ENCODE measurements around the gene USP6NL. TPM values are rescaled to one million over a fixed set of nuclear protein-coding genes. Genes with fewer than 3 reads are reported as not detected.
A peak's percentile ranks its signal among the peaks of the same experiment; 100 is the strongest.

USP6NL gene
- total RNA-seq, 2 donors from 2014 or later, result 13.5 to 19.3 TPM

DNA sequence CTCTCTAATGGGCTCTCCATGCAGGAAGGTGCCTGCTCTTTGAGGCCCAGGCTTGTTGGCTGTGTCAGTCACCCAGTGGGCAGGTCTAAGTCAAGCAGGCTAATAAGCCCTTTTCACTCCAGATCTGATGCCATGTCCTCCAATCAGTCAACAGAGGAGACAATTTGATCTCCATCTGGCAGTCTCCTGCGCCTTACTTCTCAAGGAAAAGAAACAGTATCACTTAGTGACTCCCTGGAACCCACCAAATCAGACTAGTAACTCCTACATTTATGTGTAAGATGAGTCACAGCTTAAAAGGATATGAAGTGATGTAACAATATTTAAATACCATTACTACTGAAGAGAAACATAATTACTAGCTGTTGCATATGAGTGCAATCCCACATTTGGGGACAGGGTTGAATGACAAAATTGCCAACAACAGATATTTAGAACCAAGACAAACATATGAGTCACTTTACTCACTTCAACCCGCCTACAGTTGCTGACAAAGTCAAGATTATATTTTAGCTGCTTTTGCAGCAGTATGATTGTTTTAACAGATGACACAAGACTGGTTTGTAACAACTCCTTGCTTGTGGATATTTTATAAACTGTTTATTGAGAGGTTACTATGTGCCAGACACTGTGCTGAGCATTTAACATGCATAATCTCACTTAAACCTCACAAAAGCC lies 72.1 kb downstream of the USP6NL start:
- Histone ChIP-seq H3K27ac (no peak overlapping the region), H3K36me3 (no peaks in the 10 kb centered on the region), H3K4me3 (no peak overlapping the region), H3K4me1 (no peaks in the 10 kb centered on the region), H3K9me3 (no peaks in the 10 kb centered on the region), H3K9ac (ENCODE audit: low read depth in 2 of 2, low read length in 2 of 2) (no peak overlapping the region), H3K27me3 (no peaks in the 10 kb centered on the region)
- intact Hi-C loops (cut with DNase I), result no loop called here
- DNase-seq, result no peak
- TF ChIP-seq, protein P1, sequence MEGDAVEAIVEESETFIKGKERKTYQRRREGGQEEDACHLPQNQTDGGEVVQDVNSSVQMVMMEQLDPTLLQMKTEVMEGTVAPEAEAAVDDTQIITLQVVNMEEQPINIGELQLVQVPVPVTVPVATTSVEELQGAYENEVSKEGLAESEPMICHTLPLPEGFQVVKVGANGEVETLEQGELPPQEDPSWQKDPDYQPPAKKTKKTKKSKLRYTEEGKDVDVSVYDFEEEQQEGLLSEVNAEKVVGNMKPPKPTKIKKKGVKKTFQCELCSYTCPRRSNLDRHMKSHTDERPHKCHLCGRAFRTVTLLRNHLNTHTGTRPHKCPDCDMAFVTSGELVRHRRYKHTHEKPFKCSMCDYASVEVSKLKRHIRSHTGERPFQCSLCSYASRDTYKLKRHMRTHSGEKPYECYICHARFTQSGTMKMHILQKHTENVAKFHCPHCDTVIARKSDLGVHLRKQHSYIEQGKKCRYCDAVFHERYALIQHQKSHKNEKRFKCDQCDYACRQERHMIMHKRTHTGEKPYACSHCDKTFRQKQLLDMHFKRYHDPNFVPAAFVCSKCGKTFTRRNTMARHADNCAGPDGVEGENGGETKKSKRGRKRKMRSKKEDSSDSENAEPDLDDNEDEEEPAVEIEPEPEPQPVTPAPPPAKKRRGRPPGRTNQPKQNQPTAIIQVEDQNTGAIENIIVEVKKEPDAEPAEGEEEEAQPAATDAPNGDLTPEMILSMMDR (IDR thresholded peaks at IDR 0.05), result no peak

DNA sequence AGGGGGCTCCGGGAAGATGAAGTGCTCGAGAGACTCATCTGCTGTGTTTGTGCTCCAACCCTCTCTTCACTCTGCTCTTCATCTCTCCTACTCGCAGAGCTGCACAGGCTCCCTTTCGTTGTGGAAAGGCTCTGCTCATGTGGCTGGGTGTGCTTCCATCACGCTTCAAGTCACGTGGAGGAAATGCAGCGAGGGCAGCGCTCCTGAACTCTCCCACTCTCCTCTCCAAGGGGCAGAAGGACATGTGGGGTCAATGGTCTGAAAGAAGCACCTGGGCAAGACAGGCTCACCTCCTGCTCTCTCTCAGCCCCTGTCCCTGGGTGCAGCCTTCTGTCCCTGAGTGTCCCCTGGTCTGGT lies 72.6 kb downstream of the USP6NL start:
- H3K4me3 ChIP-seq, result no peak overlapping the region
- intact Hi-C loops (cut with DNase I), result no loop called here
- H3K9ac ChIP-seq (ENCODE audit: low read depth in 2 of 2, low read length in 2 of 2), result no peak overlapping the region
- H3K27ac ChIP-seq, result no peak overlapping the region
- no peaks in the 10 kb centered on the region for H3K27me3 ChIP-seq
- DNase-seq, result no peak
- H3K4me1 ChIP-seq, result no peaks in the 10 kb centered on the region
- no peaks in the 10 kb centered on the region for H3K9me3 ChIP-seq
- no peaks in the 10 kb centered on the region for H3K36me3 ChIP-seq
- TF ChIP-seq, protein P1 (IDR thresholded peaks at IDR 0.05), result no peak

DNA sequence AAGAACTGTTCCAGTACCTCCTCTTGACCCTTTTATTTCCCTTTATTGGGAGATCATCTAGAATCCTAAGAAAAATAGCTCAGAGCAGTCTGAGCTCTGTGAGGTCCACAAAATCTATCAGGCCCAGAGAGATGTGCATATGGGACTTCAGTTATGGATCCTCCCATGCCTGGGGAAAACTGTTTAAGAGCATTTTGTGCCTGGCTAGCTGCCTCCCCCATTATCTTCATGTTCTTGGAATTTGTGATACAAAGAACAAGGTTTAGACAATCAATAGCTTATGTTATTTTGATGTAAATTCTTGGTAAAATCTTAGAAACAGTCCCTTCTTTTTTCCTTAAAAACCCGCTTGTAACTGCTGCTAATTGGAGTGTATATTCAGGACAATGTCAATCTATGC lies 75.2 kb downstream of the USP6NL start:
- no peak overlapping the region for H3K9ac ChIP-seq (ENCODE audit: low read depth in 2 of 2, low read length in 2 of 2)
- intact Hi-C loops (cut with DNase I), result no loop called here
- peaks cover 4% of the 10 kb centered on the region for H3K4me1 ChIP-seq
- H3K36me3 ChIP-seq, result no peaks in the 10 kb centered on the region
- no peak overlapping the region for H3K27ac ChIP-seq
- H3K4me3 ChIP-seq, result no peak overlapping the region
- DNase-seq, result no peak
- TF ChIP-seq, protein P1 (IDR thresholded peaks at IDR 0.05), result no peak
- H3K27me3 ChIP-seq, result no peaks in the 10 kb centered on the region
- H3K9me3 ChIP-seq, result no peaks in the 10 kb centered on the region

- no peak for DNase-seq
- intact Hi-C loops (cut with DNase I), result no loop called here
- Histone ChIP-seq H3K9ac (ENCODE audit: low read depth in 2 of 2, low read length in 2 of 2) (no peak overlapping the region), H3K9me3 (no peaks in the 10 kb centered on the region), H3K4me1 (peaks cover 4% of the 10 kb centered on the region), H3K27me3 (no peaks in the 10 kb centered on the region), H3K27ac (no peak overlapping the region), H3K4me3 (no peak overlapping the region), H3K36me3 (no peaks in the 10 kb centered on the region)
- TF ChIP-seq, protein P1 (IDR thresholded peaks at IDR 0.05), result no peak
Measured at GRCh38 chr10:11535346-11535959, 76.0 kb downstream of the USP6NL start.

DNA sequence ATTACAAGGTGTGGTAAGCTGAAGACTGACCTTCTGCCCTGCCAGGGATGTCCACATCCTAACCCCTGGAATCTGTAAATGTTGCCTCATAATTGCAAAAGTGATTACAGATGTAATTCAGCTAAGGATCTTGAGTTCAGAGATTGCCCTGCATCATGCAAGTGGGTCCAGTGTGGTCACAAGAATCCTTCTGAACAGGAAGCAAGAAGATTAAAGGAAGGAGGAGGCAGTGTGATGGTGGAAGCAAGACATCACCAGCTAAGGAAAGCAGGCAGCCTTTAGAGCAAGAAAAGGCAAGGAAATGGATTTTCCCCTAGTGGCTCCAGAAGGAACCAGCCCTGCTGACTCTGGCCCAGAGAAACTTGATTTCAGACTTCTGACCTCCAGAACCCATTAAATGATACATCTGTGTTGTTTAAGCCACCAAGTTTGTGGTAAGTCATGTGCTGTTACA lies 78.1 kb downstream of the USP6NL start:
- no peak for DNase-seq
- H3K4me3 ChIP-seq, result no peak overlapping the region
- no peak overlapping the region for H3K27ac ChIP-seq
- peaks cover 4% of the 10 kb centered on the region for H3K4me1 ChIP-seq
- no peaks in the 10 kb centered on the region for H3K27me3 ChIP-seq
- H3K9ac ChIP-seq (ENCODE audit: low read depth in 2 of 2, low read length in 2 of 2), result no peak overlapping the region
- H3K9me3 ChIP-seq, result no peaks in the 10 kb centered on the region
- H3K36me3 ChIP-seq, result no peaks in the 10 kb centered on the region
- intact Hi-C loops (cut with DNase I), result no loop called here
- TF ChIP-seq, protein P1 (IDR thresholded peaks at IDR 0.05), result peak; percentile 24

Data from colonic mucosa (tissue), 4 donors.